GM12892 (cell line): ENCODE results near the gene OR6S1.

ENCODE experiments used
- POLR2A ChIP-seq: IDR thresholded peaks from 2 replicates; pipeline ENCODE4 v1.6.1; 2011; ENCODE audit warnings: low read depth, low read length, control low read depth
- POLR2AphosphoS5 ChIP-seq: IDR thresholded peaks from 2 replicates; pipeline ENCODE4 v1.6.1; 2011; ENCODE audit warnings: low read depth, low read length, control low read depth

DNA sequence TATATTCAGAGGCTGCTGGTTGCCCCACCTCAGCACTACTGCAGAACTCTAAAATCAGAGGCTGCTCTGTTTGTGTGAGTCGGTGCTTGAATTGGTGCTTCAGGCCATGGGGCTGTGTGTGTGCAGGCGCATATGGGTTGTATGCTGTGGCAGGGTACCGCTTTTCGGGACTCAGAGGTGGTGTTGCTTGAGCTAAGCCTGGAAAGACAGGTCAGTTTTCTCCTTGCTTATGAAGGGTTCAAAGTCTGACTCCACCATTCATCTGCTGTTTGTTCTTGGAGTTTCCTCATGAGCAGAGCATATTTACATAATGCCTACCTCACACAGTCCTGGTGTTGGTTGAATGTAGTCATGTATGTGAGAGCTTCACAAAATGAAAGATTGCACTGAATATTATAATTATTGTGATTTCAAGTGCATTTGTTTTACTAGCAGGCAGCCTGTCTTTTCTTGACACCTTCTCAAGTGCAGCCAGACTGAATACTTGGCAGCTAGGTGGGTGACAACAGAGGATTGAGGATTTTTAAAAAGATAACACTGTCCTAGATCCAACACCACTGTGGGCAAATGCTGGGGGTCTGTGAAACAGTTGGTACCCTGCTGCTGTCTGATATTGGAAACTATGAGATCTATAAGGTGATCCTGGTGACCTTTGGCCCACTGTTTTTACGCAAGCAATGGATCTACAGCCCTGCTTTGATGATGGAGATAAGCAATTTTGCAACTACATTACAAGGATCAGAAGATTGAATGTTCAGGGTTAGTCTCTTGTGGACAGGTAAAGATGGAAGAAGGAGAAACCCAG is 46.1 kb upstream of the OR6S1 start:
- no peak for TF ChIP-seq POLR2A
- TF ChIP-seq POLR2AphosphoS5: no peak
